NOMO-1 treated with DMSO at 0.1 percent for 48 hours (cell line): ENCODE data around the gene MYO16.
"Not testable (repeated sequence)": the region's sequence is repeated elsewhere in the genome, so short reads cannot be mapped to it uniquely, and the experiment has no call there.

ENCODE experiments used
- DNase-seq: peaks from one replicate; lab custom pipeline; 2025; ENCODE audit not compliant: unreplicated experiment; lab: John Stamatoyannopoulos, UW

MYO16 gene

GRCh38 chr13:109026266-109026665 is 396.9 kb downstream of the MYO16 start:
- DNase-seq = no peak

- no peak for DNase-seq
Observed at GRCh38 chr13:109028624-109029023, 399.2 kb downstream of the MYO16 start.

- no peak for DNase-seq
Observed at GRCh38 chr13:109033090-109033489, 403.7 kb downstream of the MYO16 start.

GRCh38 chr13:109036078-109036780 is 406.8 kb downstream of the MYO16 start:
- no peak for DNase-seq

GRCh38 chr13:109043636-109044035 is 414.2 kb downstream of the MYO16 start:
- no peak for DNase-seq

- no peak for DNase-seq
Observed at GRCh38 chr13:109055850-109056249, 426.4 kb downstream of the MYO16 start.

GRCh38 chr13:109058087-109058486 is 428.7 kb downstream of the MYO16 start:
- DNase-seq = no peak

- DNase-seq = no peak
Observed at GRCh38 chr13:109072505-109072904, 443.1 kb downstream of the MYO16 start.

- DNase-seq = no peak
Observed at GRCh38 chr13:109074436-109074835, 445.0 kb downstream of the MYO16 start.

GRCh38 chr13:109074853-109075252 is 445.4 kb downstream of the MYO16 start:
- DNase-seq = no peak

GRCh38 chr13:109087916-109088623 is 458.7 kb downstream of the MYO16 start:
- no peak for DNase-seq

GRCh38 chr13:109088624-109088917 is 459.2 kb downstream of the MYO16 start:
- no peak for DNase-seq

GRCh38 chr13:109090796-109091195 is 461.4 kb downstream of the MYO16 start:
- DNase-seq = no peak

- DNase-seq = no peak
Observed at GRCh38 chr13:109091249-109091648, 461.8 kb downstream of the MYO16 start.

- DNase-seq = not testable (repeated sequence)
Observed at GRCh38 chr13:109092186-109092585, 462.8 kb downstream of the MYO16 start.

- peak; percentile 27 for DNase-seq
Observed at GRCh38 chr13:109093998-109094397, 464.6 kb downstream of the MYO16 start.

- no peak for DNase-seq
Observed at GRCh38 chr13:109095126-109095525, 465.7 kb downstream of the MYO16 start.

GRCh38 chr13:109096101-109096500 is 466.7 kb downstream of the MYO16 start:
- DNase-seq = peak; percentile 13

GRCh38 chr13:109100705-109101304 is 471.4 kb downstream of the MYO16 start:
- DNase-seq = no peak

- no peak for DNase-seq
Observed at GRCh38 chr13:109101550-109102144, 472.2 kb downstream of the MYO16 start.

- DNase-seq = no peak
Observed at GRCh38 chr13:109105899-109106298, 476.5 kb downstream of the MYO16 start.

- no peak for DNase-seq
Observed at GRCh38 chr13:109110159-109110558, 480.7 kb downstream of the MYO16 start.
